ENCODE measurements around the gene LEUTX. TPM values are rescaled to one million over a fixed set of nuclear protein-coding genes. Genes with fewer than 3 reads are reported as not detected.

LEUTX gene
- total and polyA plus RNA-seq, 9 donors, result not detected

GRCh38 chr19:39824143-39825092, 45.8 kb downstream of the LEUTX start:
- H3K9me3 ChIP-seq, result no peaks in the 10 kb centered on the region
- peak; percentile 79 to 88 (median 83) for DNase-seq
- H3K27me3 ChIP-seq, result no peaks in the 10 kb centered on the region
- peak overlapping the region in 1 of 2 donors; percentile 61 for H3K27ac ChIP-seq
- intact Hi-C loops (cut with DNase I), result no loop called here
- WGBS, 3 donors, result 3 to 7% (median 4%) methylated on average over 47 of the region's 47 CpGs
- peak overlapping the region; percentile 73 for H3K4me3 ChIP-seq
- peaks cover 4% of the 10 kb centered on the region for H3K4me1 ChIP-seq (ENCODE audit: insufficient read depth)
- no peaks in the 10 kb centered on the region for H3K36me3 ChIP-seq
- TF ChIP-seq, protein P1, sequence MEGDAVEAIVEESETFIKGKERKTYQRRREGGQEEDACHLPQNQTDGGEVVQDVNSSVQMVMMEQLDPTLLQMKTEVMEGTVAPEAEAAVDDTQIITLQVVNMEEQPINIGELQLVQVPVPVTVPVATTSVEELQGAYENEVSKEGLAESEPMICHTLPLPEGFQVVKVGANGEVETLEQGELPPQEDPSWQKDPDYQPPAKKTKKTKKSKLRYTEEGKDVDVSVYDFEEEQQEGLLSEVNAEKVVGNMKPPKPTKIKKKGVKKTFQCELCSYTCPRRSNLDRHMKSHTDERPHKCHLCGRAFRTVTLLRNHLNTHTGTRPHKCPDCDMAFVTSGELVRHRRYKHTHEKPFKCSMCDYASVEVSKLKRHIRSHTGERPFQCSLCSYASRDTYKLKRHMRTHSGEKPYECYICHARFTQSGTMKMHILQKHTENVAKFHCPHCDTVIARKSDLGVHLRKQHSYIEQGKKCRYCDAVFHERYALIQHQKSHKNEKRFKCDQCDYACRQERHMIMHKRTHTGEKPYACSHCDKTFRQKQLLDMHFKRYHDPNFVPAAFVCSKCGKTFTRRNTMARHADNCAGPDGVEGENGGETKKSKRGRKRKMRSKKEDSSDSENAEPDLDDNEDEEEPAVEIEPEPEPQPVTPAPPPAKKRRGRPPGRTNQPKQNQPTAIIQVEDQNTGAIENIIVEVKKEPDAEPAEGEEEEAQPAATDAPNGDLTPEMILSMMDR (IDR thresholded peaks at IDR 0.05), result no peak
- TF ChIP-seq EP300 (IDR thresholded peaks at IDR 0.05), result no peak
- TF ChIP-seq POLR2A (IDR thresholded peaks at IDR 0.05), result no peak

- Histone ChIP-seq H3K4me3 (no peak overlapping the region), H3K4me1 (ENCODE audit: insufficient read depth) (peaks cover 4% of the 10 kb centered on the region), H3K27ac (peak overlapping the region in 1 of 2 donors; percentile 61), H3K36me3 (no peaks in the 10 kb centered on the region), H3K27me3 (no peaks in the 10 kb centered on the region), H3K9me3 (no peaks in the 10 kb centered on the region)
- peak in 2 of 5 donors; percentile 43 to 49 for DNase-seq
- TF ChIP-seq EP300 (IDR thresholded peaks at IDR 0.05) (no peak), POLR2A (IDR thresholded peaks at IDR 0.05) (no peak)
- TF ChIP-seq, protein P1 (IDR thresholded peaks at IDR 0.05), result no peak
- intact Hi-C loops (cut with DNase I), result no loop called here
- 67 to 70% (median 69%) methylated on average over 8 to 11 of the region's 11 CpGs for WGBS, 3 donors
Observed at GRCh38 chr19:39825093-39825463, 46.4 kb downstream of the LEUTX start.

DNA sequence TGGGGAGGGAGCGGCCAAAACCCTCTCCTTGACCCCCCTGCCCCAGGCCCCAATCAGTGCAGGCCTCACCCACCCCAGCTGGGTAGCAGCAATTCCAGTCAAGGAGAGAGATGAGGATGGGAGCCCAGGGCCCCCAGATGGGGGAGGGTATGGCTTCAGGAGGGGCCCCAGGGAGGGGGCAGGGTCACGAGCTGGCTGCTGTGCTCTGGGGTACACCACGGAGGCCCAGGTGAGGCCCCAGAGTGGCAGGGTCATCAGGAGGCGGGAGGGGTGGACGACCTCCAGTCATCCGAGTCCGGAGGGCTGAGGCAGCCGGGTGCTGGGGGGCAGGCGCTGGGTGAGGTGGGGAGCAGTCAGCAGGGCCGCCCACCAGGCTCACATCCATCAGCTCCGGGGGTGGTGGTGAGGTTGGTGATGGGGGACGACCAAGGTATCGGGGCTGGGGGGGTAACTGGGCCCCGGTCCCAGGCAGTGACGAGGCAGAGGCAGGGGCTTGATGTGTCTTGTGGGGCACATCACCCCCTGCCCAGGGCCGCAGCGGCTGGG, 47.0 kb downstream of the LEUTX start:
- intact Hi-C loops (cut with DNase I), result no loop called here
- peaks cover 4% of the 10 kb centered on the region for H3K4me1 ChIP-seq (ENCODE audit: insufficient read depth)
- peak in 3 of 5 donors; percentile 43 to 53 (median 44) for DNase-seq
- no peak overlapping the region for H3K4me3 ChIP-seq
- H3K27me3 ChIP-seq, result no peaks in the 10 kb centered on the region
- no peak overlapping the region for H3K27ac ChIP-seq
- no peak for TF ChIP-seq EP300 (IDR thresholded peaks at IDR 0.05)
- TF ChIP-seq, protein P1 (IDR thresholded peaks at IDR 0.05), result no peak
- 71 to 77% (median 75%) methylated on average over 14 to 17 of the region's 17 CpGs for WGBS, 3 donors
- H3K9me3 ChIP-seq, result no peaks in the 10 kb centered on the region
- H3K36me3 ChIP-seq, result no peaks in the 10 kb centered on the region

GRCh38 chr19:39826311-39826945, 47.8 kb downstream of the LEUTX start:
- H3K4me1 ChIP-seq (ENCODE audit: insufficient read depth), result peaks cover 4% of the 10 kb centered on the region
- H3K36me3 ChIP-seq, result no peaks in the 10 kb centered on the region
- H3K9me3 ChIP-seq, result no peaks in the 10 kb centered on the region
- WGBS, 3 donors, result 85 to 89% (median 87%) methylated on average over 30 to 35 of the region's 35 CpGs
- H3K4me3 ChIP-seq, result no peak overlapping the region
- TF ChIP-seq POLR2A (IDR thresholded peaks at IDR 0.05), result no peak
- TF ChIP-seq EP300 (IDR thresholded peaks at IDR 0.05), result no peak
- TF ChIP-seq, protein P1 (IDR thresholded peaks at IDR 0.05), result no peak
- no peak for DNase-seq
- H3K27ac ChIP-seq, result no peak overlapping the region
- intact Hi-C loops (cut with DNase I), result no loop called here
- H3K27me3 ChIP-seq, result no peaks in the 10 kb centered on the region

Measured in ovary (tissue), 9 donors.